ENCODE results near the gene MATR3.

DNA sequence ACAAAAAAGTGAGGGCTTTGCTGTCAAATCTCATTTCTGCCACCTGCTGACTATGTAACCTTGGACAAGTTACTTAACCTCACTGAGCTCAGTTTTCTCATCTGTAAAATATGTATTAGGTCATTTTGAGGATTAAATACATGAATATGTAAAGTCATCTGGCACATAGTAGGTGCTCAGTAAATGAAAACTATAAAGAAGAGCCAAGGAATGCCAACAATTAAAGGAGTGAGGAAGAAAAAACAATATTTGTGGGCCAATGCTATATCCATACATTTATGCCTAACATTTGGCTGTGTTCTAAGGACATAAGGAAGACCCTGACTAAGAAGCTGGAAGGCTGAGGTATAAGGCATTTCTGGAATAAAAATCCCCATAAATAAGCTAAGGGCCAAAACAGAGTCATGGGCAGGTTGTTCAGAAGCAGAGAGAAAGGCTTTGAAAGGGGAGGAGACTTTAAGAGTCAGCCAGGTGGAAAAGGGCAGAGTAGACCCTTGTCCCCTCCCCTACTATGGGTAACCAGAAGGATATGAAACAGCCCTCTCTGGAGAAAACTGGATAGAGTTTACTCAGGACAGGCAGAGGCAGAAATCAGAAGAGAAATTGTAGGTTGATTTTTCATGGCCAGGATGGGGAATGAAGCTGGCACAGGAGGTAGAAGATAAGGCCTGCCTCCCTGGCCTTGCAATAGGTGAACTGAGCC lies 47.8 kb upstream of the MATR3 start:
- TF ChIP-seq, protein P1, sequence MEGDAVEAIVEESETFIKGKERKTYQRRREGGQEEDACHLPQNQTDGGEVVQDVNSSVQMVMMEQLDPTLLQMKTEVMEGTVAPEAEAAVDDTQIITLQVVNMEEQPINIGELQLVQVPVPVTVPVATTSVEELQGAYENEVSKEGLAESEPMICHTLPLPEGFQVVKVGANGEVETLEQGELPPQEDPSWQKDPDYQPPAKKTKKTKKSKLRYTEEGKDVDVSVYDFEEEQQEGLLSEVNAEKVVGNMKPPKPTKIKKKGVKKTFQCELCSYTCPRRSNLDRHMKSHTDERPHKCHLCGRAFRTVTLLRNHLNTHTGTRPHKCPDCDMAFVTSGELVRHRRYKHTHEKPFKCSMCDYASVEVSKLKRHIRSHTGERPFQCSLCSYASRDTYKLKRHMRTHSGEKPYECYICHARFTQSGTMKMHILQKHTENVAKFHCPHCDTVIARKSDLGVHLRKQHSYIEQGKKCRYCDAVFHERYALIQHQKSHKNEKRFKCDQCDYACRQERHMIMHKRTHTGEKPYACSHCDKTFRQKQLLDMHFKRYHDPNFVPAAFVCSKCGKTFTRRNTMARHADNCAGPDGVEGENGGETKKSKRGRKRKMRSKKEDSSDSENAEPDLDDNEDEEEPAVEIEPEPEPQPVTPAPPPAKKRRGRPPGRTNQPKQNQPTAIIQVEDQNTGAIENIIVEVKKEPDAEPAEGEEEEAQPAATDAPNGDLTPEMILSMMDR (IDR thresholded peaks at IDR 0.05) = no peak
- TF ChIP-seq POLR2A (IDR thresholded peaks at IDR 0.05) = no peak
